GM21528 (cell line): ENCODE data around the gene KRT36.

Experiments used
- ATAC-seq: cut with Tn5 transposase; IDR thresholded peaks from one replicate; pipeline ENCODE4 v1.9.1; 2021; ENCODE audit warnings: mild to moderate bottlenecking, moderate library complexity; ENCODE audit not compliant: unreplicated experiment, low FRiP score

Gene KRT36

DNA sequence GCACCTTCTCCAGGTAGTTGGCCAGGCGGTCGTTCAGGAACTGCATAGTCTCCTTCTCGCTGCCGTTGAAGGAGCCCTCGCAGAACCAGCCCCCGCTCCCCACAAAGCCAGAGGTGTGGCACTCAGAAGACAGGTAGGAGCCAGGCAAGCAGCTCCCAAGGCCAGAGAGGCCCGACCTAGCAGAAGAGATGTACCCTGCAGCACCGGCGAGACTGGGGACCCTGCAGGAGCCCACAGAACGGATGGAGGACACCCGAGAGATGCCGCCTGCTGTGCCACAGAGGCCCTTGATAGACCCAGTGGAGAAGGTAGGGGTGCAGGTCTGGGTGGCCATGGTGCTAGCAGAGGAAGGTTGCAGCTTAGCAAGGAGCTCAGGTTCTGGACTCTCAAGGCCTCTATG lies at the start of gene KRT36:
Gene KRT36, minus strand, starts transcription at position 380 of the 400 bp plus-strand sequence. Its CDS starts 46 bp downstream, at position 334.
- no peak for ATAC-seq

DNA sequence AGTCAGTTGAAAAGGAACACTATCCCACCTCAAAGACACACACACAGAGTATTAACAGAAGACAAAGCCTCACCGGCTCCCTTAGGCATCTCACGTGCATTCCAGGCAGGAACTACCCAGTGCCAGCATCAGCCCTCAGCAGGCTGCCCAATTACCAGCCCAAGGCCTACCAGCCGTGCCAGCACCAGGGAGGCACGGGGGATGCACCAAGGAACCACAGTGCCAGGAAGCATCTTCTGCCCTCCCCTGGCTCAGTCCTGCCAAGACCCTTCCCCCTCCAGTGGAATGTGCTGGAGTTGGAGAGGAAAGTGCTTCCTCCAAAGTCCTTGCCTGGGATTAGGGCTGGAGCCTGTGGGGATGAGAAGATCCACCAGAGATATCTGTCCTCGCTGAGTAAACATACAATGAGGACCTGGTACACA lies 49.4 kb upstream of the KRT36 start:
- no peak for ATAC-seq

DNA sequence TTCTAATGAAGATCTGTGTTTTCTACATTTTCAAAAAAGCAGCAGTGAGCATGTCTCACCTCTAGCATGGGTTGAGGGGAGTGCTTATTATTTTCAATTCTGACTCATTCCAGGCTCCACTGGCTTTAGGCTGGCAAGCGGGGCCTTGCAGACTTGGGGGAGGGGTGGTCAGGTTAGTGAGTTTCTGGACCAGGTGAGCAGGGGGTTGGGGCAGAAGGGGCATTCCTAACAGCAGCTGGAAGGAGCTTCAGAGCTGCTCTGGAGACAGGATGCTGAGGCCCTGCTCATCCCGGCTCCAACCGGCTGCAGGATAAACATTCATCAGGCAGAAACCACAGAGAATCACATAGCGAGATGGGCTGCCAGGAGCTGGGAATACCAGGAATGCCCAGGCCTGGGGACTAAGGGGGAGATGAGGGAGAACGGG lies 48.9 kb upstream of the KRT36 start:
- no peak for ATAC-seq

DNA sequence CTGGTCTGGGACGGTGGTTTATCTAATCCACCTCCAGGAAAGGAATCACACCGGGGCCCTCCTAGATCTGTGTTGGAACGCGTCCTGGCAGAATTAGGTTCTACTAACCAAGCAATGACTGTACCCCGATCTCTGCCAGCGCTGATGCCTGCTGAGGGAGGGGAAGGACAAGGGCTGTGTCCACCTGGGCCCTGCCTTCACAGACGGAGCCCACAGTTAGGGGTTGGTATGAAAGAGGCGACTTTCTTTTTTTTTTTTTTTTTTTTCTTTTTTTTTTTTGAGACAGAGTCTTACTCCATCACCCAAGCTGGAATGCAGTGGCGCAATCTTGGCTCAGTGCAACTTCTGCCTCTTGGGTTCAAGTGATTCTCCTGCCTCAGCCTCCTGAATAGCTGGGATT lies 48.3 kb upstream of the KRT36 start:
- ATAC-seq = no peak

DNA sequence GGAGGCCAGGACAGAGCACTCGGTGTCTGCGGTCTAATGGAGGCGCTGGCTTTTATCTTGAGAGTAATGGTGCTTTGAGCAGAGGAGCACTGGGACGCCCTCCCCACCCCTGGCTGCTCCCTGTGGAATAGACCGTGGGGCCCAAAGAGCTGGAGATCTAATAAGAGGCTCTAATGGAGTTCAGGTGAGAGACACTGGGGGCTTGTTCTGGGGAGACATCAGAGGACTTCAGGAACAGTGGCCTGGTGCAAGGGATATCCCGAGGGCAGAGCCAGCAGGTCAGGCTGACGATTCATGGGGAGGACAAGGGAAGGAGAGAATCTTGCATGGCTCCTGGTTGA lies 47.9 kb upstream of the KRT36 start:
- no peak for ATAC-seq

DNA sequence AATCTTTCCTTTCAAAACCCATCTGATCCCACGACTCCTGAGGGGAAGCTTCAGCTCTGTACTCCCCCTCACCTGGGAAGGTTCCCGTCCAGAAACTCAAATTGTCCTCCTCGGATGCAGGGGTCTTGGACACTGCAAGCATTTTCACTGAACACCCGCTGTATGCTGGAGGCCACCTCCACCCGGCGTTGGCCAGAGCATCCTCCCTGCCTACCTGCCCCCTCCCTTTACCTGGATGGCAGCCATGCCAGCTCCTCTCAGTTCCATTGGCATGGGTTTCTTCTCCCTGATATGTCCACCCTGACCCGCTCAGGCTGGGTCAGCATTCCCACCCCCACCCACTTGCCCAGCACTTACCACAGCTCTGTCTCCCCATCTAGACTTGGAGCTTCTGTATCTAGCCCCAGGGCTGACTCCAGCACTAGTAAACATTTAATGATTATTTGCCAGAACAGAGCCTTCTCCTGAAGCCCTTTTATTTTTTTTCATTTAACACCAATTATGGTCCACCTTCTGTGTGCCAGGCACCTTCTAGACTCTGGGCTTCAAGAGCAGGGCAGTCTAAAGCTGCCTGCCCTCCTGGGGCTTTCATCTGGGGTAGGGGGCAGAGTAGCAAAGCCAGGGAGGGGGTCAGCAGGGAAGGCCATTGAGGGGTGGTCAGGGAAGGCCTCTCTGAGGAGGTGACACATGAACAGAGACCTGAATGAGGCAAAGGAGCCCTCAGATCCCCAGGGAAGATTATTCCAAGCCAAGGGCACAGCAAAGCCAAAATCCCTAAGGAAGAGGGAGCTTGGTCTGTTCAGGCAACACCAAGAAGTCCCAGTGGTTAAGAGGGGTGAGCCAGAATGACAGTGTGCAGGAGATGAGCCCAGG lies 47.3 kb upstream of the KRT36 start:
- ATAC-seq = no peak

DNA sequence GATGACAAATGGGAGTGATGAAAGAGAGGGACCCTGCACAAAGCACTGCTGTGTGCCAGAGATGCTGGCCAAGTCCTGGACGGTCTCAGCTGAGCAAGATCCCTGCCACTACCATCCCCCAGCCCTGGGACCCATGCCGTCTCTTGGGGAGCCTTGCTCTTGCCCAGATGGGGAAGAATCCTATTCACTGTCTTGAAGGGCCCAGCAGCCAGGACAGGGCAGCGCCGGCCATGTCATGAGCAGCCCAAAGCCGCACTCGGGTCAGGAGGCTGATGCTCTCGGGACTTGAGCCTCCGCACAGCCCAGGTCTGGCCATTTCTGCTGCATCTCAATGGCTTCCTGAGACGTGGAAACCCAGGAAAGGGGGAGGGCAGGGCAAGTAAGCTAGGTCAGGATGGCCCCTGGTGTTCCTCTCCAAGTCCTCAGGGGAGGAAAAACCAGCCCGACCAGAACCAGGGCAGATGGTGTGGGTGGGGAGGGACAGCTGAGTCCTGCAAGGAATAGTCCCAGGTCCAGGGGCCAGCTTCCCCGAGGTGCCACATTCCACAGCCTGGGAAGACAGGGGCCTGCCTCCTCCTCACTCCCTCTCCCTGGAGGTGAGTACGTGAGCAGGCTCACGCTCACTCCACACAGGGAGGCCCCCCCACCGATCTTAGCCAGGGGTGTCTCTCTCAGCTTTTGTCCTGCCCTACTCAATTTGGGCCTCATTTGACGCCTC lies 46.2 kb upstream of the KRT36 start:
- ATAC-seq = no peak

DNA sequence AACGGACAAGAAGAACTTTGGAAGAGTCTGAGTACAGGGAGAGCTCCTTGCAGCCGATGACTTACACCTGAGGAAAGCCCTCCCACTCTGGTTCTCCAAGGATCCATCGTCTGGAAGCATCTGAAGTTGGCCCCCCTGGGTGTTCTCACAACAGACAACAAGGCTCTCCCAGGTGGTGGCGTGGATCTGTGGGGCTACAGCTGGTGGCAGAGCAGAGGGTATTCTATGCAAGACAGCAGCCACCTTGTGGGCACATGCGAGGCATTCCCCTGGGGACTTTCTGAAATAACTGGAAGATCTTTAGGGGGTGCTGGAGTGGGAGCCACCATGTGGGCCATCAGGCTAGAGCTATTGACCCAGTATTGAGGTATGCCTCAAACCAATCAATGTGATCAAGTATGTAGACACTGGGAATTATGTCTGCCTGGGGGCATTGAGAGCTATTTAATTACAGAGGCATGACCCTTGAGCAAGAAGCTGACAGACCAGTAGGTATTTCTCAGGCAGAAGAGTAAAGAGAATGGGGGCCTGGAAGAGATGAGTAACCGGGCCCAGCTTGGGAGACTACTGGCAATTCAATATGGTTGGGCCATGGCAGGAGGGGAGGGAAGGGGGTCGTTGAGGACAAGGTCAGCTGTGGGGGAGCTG lies 45.3 kb upstream of the KRT36 start:
- no peak for ATAC-seq

DNA sequence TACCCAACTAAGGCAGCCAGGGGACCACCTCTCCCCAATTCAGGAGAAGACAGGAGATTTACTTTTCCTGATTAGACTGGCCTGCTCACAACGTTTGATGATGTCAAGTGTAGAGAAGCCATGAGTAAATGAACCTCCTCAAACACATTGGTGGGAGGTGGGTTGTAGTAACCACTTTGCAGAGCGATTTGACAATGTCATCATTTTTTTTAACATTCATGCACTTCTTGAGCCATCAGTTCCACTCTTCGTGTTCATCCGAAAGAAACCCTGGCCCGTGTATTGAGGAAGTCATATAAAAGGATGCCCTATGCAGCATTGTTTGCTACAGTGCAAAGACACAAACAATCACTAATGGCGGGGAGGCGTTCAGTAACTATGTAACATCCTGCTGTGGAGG lies 43.9 kb upstream of the KRT36 start:
- no peak for ATAC-seq

DNA sequence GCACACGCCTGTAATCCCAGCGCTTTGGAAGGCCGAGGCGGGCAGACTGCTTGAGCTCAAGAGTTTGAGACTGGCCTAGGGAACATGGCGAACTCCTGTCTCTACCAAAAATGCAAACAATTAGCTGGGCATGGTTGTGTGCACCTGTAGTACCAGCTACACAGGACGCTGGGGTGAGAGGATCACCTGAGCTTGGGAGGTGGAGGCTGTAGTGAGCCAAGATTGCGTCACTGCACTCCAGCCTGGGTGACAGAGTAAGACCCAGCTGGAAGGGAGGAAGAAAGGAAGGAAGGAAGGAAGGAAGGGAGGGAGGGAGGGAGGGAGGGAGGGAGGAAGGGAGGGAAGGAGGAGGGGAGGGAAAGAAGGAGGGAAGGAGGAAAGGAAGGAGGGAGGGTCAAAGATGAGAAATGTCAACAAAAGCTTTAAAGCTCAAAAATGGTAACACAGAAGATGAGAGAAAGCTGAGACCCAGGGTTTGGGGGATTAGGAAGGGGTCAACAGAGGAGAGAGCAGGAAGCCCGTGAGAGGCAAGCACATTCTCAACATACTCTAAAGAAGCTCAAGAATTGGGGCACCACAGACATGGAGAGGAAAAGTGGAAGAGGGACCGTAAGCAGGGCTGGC lies 43.3 kb upstream of the KRT36 start:
- ATAC-seq = no peak

DNA sequence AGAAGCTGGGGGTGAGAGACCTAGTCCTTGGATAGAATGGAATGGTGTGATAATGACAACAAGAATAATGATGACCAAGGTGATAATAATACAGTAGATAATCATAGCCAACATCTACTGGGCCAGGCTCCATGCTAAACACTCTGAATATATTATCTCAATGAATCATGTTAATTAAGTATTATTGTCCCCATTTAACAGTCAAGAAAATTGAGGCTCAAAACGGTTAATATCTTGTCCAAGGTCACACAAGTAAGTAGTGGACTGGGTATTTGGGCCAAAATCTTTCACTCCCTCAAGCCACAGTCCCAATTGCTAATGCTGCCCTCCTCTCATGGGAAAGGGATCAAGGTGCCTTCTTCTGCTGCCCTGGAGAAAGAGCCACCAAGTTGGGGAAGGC lies 42.3 kb upstream of the KRT36 start:
- no peak for ATAC-seq

DNA sequence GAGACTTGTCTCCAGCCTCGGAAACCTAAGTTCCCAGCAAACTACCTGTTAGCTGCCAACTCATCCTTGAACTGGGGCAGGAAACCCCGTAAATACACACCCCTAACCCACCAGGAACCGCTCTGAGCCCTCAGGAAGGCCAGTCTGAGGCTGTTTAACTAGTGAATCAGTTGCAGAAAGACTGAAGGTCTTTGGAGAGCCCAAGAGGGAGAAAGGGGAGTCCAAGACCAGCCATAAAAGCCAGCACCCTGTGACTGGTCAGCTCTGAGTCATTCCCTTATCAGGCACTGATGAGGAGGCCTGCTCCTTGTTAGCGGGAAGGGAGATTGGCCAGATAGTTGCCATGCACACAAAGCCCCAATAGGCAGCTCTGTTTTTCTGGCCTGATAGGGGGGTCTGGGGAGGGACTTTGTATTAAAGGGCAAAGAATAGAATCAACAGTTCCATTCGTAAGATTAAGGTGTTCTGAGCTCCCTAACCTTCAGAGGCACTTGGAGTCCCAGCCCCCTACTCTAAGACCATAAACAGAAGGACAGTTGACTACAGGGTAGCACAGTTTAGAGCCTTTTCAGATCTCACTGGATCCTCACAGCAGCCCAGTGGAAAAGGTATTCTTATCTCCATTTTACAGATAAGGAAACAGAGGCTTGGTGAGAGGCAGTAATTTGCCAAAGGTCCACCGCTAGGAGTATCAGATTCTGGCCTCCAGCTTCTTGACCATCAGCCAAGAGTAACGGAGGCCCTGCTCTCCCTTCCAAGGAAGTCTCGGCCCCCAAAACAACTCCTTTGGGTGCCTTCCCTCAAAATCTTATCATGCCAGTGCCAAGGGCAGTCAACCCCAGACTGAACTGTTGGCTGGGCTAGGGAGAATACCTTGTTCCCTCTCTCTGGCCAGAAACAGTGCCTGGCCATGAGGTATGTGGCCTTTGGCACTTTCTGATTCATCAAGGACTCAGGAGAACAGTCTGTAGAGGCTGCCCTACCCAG lies 40.6 kb upstream of the KRT36 start:
- ATAC-seq = no peak

DNA sequence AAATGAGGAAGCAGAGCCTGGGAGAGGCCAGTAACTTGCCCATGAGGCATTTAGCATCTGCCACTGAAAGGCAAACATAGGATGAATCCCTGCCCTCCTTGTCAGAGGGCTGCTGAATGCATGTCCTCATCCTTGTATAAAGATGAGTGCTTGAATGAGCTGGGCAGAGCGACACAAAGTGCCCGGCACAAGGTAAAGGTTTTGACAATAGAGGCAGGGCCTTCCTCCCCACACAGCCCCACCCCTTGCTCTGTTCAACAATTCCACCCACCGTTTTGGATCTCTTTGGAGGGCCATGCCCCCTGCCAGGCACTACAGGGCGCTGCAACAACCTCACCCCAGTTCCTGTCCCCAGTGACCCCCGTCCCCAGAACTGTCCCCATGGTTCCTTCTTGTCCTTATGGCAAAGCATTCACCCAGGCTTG lies 39.8 kb upstream of the KRT36 start:
- no peak for ATAC-seq

DNA sequence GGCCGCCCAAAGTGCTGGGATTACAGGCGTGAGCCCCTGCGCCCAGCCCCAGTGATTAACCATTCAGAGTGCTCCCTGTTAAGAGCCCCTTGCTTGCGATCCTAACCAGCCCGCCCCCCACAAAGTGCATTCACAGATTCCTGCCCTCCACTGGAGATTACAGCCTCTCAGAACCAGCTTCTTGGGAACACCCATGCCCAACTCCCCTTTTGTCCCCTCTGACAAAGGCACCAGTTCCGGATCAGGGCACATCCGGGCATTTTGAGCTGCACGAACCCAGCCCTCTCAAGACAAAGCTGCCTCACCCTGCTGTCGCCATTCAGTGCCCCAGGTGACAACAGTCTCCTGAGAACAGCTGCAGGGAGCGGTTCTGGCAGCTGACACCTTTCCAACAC lies 39.2 kb upstream of the KRT36 start:
- ATAC-seq = no peak

DNA sequence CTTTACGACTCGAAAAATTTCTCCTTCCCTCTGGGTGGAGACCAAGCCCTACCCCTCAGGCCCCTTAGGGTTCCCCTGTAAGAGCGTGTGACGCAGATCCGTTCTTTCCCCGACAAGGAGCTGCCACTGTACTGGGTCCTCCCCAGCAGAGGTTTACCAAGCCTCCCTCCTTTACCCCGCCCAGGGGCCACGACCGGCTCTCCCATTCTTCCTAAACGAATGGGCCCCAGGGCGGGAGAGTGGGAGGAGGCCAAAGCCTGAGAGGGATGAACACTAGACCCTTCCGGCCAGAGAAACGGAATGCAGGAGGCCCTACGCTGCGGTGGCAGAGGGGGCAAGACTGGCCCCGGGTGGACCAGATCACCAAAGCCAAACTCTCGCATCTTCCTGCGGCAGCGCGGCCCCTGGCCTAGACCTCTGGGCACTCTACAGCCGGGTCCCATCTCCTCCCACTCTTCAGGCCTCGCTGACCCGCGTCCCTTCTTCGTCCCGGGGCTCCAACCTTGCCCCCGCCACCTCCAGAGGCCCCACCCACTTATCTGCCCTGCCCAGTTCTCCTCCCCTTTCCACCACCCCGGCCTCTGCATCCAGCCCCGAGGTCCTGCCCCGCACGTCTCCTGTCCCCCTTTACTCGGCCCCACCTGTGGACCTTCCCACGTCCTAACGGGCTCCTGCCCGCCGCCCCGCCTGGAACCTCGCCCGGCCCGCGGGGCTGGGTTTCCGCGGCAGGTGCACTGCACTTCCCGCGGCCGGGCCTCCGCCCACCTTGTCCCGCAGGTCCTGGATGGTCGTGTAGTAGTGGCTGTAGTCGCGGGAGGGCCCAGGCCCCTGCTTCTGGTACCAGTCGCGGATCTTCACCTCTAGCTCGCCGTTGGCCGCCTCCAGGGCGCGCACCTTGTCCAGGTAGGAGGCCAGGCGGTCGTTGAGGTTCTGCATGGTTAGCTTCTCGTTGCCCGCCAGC lies 37.6 kb upstream of the KRT36 start:
- ATAC-seq = no peak

DNA sequence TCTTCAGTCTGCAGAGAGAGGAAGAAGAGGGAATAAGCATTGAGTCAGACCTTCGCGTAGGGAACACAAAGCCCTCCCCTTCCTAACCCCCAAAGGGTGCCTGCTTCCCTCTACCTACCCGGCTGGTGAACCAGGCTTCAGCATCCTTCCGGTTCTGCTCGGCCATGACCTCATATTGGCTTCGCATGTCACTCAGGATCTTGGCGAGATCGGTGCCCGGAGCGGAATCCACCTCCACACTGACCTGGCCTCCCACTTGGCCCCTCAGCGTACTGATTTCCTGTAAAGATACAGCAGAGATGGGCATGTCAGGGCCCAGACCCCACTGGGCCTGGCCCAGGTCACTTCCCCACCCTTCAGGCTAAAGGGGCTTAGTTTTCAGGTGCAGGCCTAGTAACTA lies 34.6 kb upstream of the KRT36 start:
- no peak for ATAC-seq

DNA sequence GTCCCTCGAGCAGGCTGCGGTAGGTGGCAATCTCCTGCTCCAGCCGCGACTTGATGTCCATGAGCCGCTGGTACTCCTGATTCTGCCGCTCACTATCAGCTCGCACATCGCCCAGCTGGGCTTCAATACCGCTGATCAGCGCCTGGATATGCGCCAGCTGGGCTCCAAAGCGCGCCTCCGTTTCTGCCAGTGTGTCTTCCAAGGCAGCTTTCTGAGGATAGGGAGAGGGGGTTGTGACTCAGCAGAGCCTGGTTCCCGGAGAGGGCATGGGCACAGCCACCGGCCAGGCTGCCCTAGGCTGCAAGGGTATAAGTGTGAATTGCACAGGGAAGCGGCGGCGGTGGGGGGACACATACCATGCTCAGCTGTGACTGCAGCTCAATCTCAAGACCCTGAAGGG lies 34.1 kb upstream of the KRT36 start:
- ATAC-seq = no peak

DNA sequence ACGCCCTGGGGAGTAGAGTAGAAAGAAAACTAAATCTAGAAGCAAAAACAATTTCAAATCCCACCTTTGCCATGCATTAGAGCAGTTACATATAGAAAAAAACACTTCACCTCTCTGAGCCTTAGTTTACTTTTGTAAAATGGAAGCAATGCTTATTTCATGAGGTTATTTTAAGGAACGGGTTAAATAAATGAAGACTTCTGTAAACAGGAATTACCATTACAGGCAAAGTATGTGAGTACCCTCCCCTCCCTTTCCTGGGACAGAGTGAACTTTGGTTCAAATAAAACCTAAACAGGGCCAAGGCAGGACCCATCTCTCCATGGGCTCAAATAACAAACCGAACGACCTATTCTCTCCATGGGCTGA lies 33.5 kb upstream of the KRT36 start:
- no peak for ATAC-seq
